RWPE1 (cell line): Measurements from ENCODE around the gene TMEM222.
A peak's percentile ranks its signal among the peaks of the same experiment; 100 is the strongest.

Source experiments
- CTCF ChIA-PET: fragments of 350-600 bp; sonication (Branson Sonifier 250); formaldehyde crosslinking; extraction: SDS; loops from one replicate; lab custom pipeline; 2021; lab: Yijun Ruan, JAX
- POLR2A ChIA-PET: fragments of 400-600 bp; formaldehyde crosslinking; extraction: SDS; loops from one replicate; lab custom pipeline; 2020; ENCODE audit warnings: antibody characterized with exemption; ENCODE audit not compliant: low non-redundant PET; lab: Yijun Ruan, JAX
- DNase-seq: peaks from one replicate; pipeline ENCODE4 v3.0.0; 2012; ENCODE audit warnings: low spot score
- H3K27ac ChIP-seq: fragments of 450-650 bp; 2 replicates; pipeline ENCODE4 v1.5.1; 2017
- CTCF ChIP-seq: fragments of 450-650 bp; conservative IDR thresholded peaks from 2 replicates; pipeline ENCODE4 v1.5.1; 2017; ENCODE audit warnings: low read depth, mild to moderate bottlenecking

The TMEM222 gene

GRCh38 chr1:27290581-27290980, 31.4 kb upstream of the TMEM222 start:
- POLR2A ChIA-PET: no interaction called here
- no peak for TF ChIP-seq CTCF
- no peak overlapping the region for H3K27ac ChIP-seq
- CTCF ChIA-PET: interaction anchor here (0.7 kb wide), 1 partner anchor 12 kb away, joined by 3 read pairs; no protein-coding TSS in a partner anchor
- DNase-seq: no peak

GRCh38 chr1:27292106-27292505, 29.9 kb upstream of the TMEM222 start:
- TF ChIP-seq CTCF: no peak
- ChIA-PET POLR2A (no interaction called here), CTCF (interaction anchor here (0.6 to 0.7 kb wide), 3 partner anchors 11 to 106 kb away, joined by 3 read pairs; no protein-coding TSS in a partner anchor)
- no peak overlapping the region for H3K27ac ChIP-seq
- no peak for DNase-seq

GRCh38 chr1:27293915-27294314, 28.0 kb upstream of the TMEM222 start:
- POLR2A ChIA-PET: interaction anchor here (0.6 kb wide), 2 partner anchors 48 to 291 kb away, joined by 3 read pairs; no protein-coding TSS in a partner anchor
- no peak for TF ChIP-seq CTCF
- CTCF ChIA-PET: interaction anchor here (0.5 to 1.4 kb wide), 2 partner anchors 10 to 191 kb away, joined by 3 to 8 read pairs; no protein-coding TSS in a partner anchor

GRCh38 chr1:27296773-27297291, 25.1 kb upstream of the TMEM222 start:
- peak overlapping the region; percentile 99 for H3K27ac ChIP-seq
- CTCF ChIA-PET: interaction anchor here (0.5 to 2.3 kb wide), 32 partner anchors 10 to 614 kb away, joined by 3 to 16 read pairs (median 4); no protein-coding TSS in a partner anchor
- POLR2A ChIA-PET: no interaction called here
- DNase-seq: peak; percentile 53
- TF ChIP-seq CTCF: peak; percentile 80

More at GRCh38 chr1:27293915-27294314, 28.0 kb upstream of the TMEM222 start:
- H3K27ac ChIP-seq: no peak overlapping the region
- no peak for DNase-seq

GRCh38 chr1:27297903-27298302, 24.1 kb upstream of the TMEM222 start:
- ChIA-PET POLR2A (no interaction called here), CTCF (interaction anchor here (0.7 to 4.5 kb wide), 8 partner anchors 9 to 361 kb away, joined by 3 to 21 read pairs (median 6); no protein-coding TSS in a partner anchor)
- no peak for TF ChIP-seq CTCF
- H3K27ac ChIP-seq: peak overlapping the region; percentile 99
- no peak for DNase-seq

- no peak for DNase-seq
- H3K27ac ChIP-seq: peak overlapping the region; percentile 99
- TF ChIP-seq CTCF: no peak
- ChIA-PET POLR2A (interaction anchor here (1.0 kb wide), 1 partner anchor 70 kb away, joined by 3 read pairs; no protein-coding TSS in a partner anchor), CTCF (interaction anchor here (0.6 to 4.5 kb wide), 8 partner anchors 10 to 360 kb away, joined by 3 to 45 read pairs (median 4); no protein-coding TSS in a partner anchor)
These were observed 23.2 kb upstream of the TMEM222 start for GRCh38 chr1:27298632-27299384.
